GM18526 (cell line): ENCODE measurements around the gene C22orf23.

Source experiments
- POLR2A ChIP-seq: IDR thresholded peaks from 3 replicates; pipeline ENCODE4 v1.6.1; 2011; ENCODE audit not compliant: insufficient read length; ENCODE audit errors: extremely low read depth

Gene C22orf23

GRCh38 chr22:37953437-37954179, at the start of gene C22orf23, which contains the start of gene POLR2F:
Gene C22orf23, minus strand, starts transcription at chr22:37953601. Its CDS starts 452 bp downstream, at chr22:37953149.
Gene POLR2F, plus strand, starts transcription at chr22:37953699. Its CDS starts 89 bp downstream, at chr22:37953788.
- TF ChIP-seq POLR2A = peak; percentile 90

DNA sequence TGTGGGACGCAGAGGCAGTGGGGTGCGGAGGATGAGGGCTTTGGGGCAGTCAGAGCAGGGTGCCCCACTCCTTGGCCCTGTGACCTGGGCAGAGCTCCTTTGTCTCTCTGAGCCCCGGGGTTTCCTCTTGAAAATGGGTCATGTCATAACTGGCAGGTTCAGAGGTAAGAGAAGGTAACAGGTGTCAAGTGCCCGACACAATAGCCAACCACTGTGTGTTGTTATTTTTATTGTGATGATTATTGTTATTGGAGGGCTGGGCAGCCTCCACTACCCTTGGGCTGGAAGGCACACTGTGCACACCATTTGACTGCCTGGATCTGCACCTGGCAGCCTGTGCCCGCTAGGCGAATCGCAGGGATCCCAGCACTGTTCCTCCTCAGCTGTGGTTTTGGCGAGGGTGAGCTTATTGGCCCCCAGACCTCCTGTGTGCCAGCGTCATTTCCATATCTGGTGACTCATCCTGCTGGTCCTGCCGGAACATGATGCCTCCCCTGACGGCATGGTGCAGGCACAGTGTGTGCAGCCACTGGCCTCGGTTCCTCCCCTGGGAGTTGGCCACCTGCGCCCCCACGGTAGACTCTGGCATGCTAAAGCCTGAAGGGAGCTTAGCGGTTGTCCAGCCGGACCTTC, 46.4 kb upstream of the C22orf23 start:
- TF ChIP-seq POLR2A = no peak

DNA sequence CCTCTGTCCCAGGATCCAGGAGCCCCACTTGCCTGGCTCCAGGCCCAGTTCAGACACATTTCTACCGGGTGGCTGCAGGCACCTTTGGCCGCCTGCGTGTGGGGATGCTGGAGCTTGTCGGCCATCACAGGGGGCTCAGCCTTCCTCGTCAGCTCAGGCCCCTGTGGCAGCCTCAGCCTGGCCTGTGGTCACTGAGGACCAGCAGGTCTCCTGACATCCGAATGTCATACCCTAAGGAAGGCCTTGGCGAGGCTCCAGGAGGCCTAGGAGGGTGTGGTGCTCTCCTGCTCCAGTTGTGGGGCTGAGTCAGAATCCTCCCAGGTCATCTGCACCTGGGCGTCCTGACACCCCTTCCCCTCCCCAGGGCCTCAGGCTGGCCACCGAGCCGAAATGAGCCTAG, 45.8 kb upstream of the C22orf23 start:
- TF ChIP-seq POLR2A = no peak

- TF ChIP-seq POLR2A = no peak
Measured at GRCh38 chr22:37998543-37998942, 45.1 kb upstream of the C22orf23 start.

DNA sequence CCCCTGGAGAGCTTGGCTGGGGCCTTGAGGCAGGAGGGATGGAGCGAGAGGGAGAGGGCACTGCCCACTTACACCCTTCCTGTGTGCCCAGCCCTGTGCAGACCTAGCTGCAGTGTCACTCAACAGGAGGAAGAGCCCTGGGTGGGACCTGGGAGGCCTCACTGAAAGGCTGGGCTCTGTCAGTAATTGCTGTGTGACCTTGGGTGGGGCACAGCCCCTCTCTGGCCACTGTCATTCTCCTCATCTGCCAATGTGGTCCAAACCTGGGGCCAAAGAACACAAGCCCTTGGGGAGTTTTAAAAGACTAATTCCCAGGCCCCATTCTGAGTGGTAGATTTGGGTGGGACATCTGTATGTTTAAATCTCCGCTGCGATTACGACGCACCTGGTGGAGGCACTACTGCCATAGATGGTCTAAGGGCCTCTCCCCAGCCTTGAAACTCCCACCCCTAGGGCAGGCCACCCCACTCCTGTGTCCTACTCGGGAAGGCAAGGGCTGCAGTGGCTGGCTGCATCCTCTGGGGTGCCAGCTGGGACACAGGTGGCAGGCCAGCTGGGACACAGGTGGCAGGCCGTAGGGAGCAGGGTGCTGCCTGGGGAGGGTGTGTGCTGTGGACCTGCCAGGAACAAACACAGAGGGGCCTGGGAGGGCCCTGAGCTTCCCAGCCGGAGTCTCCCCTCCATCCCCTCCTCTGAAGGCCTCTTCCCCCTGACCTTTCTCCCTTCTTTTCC, 43.3 kb upstream of the C22orf23 start:
- no peak for TF ChIP-seq POLR2A

GRCh38 chr22:37996079-37996478, 42.7 kb upstream of the C22orf23 start:
- no peak for TF ChIP-seq POLR2A

GRCh38 chr22:37995460-37995859, 42.1 kb upstream of the C22orf23 start:
- no peak for TF ChIP-seq POLR2A

DNA sequence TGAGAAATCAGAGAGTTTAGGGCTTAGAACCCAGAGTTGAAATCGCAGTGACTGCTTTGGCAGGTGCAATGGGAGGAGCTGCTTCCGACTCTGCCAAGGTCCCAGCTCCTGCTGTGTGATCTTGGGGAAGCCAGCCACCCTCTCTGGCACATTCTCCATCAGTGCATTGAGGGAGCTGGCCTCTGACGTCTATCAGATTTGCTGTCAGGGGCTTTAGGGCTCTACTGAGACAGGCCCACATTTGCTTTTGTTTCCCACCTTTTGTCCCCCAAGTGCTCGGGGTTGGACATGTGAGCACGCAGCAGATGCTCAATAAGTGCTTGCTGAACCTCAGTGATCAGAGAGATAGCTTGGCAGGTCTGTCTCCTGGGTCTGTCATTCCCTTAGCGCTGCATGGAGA, 41.6 kb upstream of the C22orf23 start:
- TF ChIP-seq POLR2A = no peak

GRCh38 chr22:37994049-37994448, 40.6 kb upstream of the C22orf23 start:
- TF ChIP-seq POLR2A = no peak

DNA sequence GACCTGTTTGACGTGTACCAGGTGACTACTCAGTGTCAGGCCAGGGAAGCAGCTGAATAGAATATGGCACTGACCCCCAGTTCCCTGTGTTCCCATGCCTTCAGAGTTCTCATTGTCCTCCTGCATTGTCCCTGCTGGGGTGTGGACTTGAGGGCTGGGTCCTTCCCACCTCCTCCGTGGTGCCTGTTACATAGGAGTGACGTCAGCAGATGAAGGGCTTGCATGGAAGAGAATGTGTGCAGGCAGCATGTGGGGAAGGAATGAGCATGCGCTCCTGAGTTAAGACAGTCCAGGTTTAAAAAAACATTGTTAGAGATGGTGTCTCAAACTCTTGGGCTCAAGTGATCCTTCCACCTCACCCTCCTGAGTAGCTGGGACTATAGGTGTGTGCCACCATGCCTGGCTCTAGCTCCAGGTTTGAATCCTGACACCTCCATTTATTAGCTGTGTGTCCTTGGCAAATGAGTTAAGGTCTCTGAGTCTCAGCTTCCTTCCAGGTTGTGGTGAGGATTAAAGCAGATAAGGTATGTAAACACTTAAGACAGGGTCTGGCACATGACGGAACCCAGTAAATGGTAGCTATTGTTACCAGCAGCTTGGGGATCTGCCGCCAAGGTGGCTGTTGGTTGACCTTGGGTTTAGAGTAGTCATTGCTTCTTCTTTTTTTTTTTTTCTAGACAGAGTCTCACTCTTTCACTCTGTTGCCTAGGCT, 38.5 kb upstream of the C22orf23 start:
- no peak for TF ChIP-seq POLR2A

GRCh38 chr22:37990862-37991261, 37.5 kb upstream of the C22orf23 start:
- no peak for TF ChIP-seq POLR2A

DNA sequence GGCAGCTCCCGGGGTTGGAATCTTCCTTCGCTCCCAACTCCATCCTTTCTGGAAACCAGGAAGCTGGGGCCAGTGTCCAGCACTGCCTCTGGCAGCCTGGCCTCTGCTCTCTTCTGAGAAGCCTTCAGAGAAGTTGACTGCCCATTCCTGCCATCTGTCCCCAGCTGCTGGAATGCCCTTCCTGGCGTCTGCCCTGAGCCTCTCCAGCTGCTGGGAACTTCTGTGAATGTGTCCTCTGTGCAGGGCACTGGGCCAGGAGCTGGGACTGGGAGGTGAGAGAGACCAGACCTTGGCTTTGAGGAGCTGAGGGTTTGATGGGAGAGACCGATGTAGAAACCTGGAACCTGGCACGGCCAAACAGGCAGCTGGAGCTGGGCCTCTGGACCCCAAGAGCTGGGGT, 36.9 kb upstream of the C22orf23 start:
- no peak for TF ChIP-seq POLR2A

- TF ChIP-seq POLR2A = no peak
Measured at GRCh38 chr22:37989146-37990045, 36.0 kb upstream of the C22orf23 start.

DNA sequence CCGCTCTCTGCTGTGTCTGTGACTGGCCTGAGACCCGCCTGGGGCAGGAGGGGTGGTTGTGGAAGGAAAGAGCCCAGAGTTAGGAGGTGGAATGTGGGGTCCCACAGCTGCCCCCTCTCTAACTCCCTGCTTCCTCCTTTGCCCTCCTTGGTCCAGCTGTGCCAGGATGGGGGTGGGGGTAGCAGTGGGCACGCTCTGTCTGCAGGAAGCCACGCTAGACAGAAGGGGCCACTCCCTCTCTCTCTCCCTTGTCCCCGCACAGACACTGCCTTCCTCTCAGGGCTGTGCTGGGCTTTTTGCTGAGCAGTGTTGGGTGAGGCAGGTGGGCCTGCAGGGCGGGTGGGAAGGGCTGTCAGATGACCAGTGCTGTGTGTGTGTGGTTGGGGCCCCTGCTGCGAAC, 33.0 kb upstream of the C22orf23 start:
- no peak for TF ChIP-seq POLR2A
